HEK293T (cell line): ENCODE results near the gene SEC24A.

ENCODE experiments used
- BHLHE40 ChIP-seq: fragments of 450-650 bp; IDR thresholded peaks from 2 replicates; pipeline ENCODE4 v1.6.1; 2016; ENCODE audit warnings: mild to moderate bottlenecking, moderate library complexity, borderline replicate concordance
- CTBP1 ChIP-seq: fragments of 450-650 bp; IDR thresholded peaks from 2 replicates; pipeline ENCODE4 v1.6.1; 2016; ENCODE audit warnings: borderline replicate concordance
- ELF4 ChIP-seq: fragments of 450-650 bp; IDR thresholded peaks from 2 replicates; pipeline ENCODE4 v1.6.1; 2017; ENCODE audit warnings: antibody characterized with exemption
- FOXA1 ChIP-seq: fragments of 450-650 bp; IDR thresholded peaks from 2 replicates; pipeline ENCODE4 v1.6.1; 2016; ENCODE audit warnings: mild to moderate bottlenecking
- FOXK2 ChIP-seq: fragments of 450-650 bp; IDR thresholded peaks from 2 replicates; pipeline ENCODE4 v1.6.1; 2016; ENCODE audit warnings: mild to moderate bottlenecking
- FOXM1 ChIP-seq: fragments of 450-650 bp; IDR thresholded peaks from 2 replicates; pipeline ENCODE4 v1.6.1; 2017; ENCODE audit warnings: mild to moderate bottlenecking, borderline replicate concordance
- NFRKB ChIP-seq: fragments of 450-650 bp; IDR thresholded peaks from 2 replicates; pipeline ENCODE4 v1.6.1; 2016; ENCODE audit warnings: mild to moderate bottlenecking, moderate library complexity
- PKNOX1 ChIP-seq: fragments of 450-650 bp; IDR thresholded peaks from 2 replicates; pipeline ENCODE4 v1.6.1; 2016
- SP1 ChIP-seq: fragments of 450-650 bp; IDR thresholded peaks from 2 replicates; pipeline ENCODE4 v1.6.1; 2017
- SUZ12 ChIP-seq: fragments of 450-650 bp; IDR thresholded peaks from 2 replicates; pipeline ENCODE4 v1.6.1; 2016; ENCODE audit warnings: mild to moderate bottlenecking
- TARDBP ChIP-seq: fragments of 450-650 bp; IDR thresholded peaks from 2 replicates; pipeline ENCODE4 v1.6.1; 2016

GRCh38 chr5:134600600-134600999 lies 48.0 kb upstream of the SEC24A start:
- no peak for TF ChIP-seq TARDBP
- no peak for TF ChIP-seq PKNOX1
- TF ChIP-seq BHLHE40 = no peak
- no peak for TF ChIP-seq NFRKB
- TF ChIP-seq CTBP1 = no peak
- no peak for TF ChIP-seq FOXM1
- no peak for TF ChIP-seq SUZ12
- no peak for TF ChIP-seq SP1
- no peak for TF ChIP-seq FOXK2
- no peak for TF ChIP-seq ELF4
- no peak for TF ChIP-seq FOXA1
